Occipital lobe (tissue), 2 donors: ENCODE measurements around the gene ZNF839. TPM values are rescaled to one million over a fixed set of nuclear protein-coding genes. Genes with fewer than 3 reads are reported as not detected.
"Not testable (repeated sequence)": the region's sequence is repeated elsewhere in the genome, so short reads cannot be mapped to it uniquely, and the experiment has no call there.

Source experiments
- DNase-seq: peaks from one replicate; lab custom pipeline; 2025; lab: John Stamatoyannopoulos, UW
- total RNA-seq: library from RNA; depleted of rRNA; stranded (reverse); fragments of >200 nt; gene quantifications from one replicate; pipeline ENCODE4 v1.2.3, GENCODE V29; 2014

The ZNF839 gene
- total RNA-seq, 1 donor from 2014 or later, result 12.6 TPM

DNA sequence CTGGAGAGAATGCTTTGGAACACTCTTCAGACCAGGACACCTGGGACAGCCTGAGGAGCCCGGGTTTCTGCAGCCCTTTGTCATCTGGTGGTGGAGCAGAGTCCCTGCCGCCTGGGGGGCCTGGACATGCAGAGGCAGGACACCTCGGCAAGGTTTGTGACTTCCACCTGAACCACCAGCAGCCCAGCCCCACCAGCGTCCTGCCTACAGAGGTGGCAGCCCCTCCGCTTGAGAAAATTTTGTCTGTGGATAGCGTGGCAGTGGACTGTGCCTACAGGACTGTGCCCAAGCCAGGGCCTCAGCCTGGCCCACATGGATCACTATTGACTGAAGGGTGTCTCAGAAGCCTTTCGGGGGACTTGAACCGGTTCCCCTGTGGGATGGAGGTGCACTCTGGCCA lies 22.0 kb downstream of the ZNF839 start:
- no peak for DNase-seq

DNA sequence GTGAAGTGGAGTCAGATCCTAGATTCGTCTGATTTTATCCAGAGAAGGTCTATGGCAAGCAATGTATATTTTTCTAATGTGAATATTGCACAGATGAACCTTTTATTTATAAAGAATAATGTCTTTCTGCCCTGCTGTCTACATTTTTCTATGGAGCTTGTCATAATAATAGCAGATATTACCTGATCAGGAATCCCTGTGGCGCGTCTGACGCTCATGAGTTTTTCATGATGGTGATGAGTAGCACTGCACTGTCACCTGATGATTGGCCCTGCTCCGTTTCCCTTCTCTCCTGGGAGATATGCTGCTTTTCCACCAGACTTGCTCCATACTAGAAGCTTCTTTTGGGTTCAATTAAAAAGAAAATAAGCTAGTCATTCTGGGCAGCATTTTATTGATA lies 22.7 kb downstream of the ZNF839 start:
- no peak for DNase-seq

DNA sequence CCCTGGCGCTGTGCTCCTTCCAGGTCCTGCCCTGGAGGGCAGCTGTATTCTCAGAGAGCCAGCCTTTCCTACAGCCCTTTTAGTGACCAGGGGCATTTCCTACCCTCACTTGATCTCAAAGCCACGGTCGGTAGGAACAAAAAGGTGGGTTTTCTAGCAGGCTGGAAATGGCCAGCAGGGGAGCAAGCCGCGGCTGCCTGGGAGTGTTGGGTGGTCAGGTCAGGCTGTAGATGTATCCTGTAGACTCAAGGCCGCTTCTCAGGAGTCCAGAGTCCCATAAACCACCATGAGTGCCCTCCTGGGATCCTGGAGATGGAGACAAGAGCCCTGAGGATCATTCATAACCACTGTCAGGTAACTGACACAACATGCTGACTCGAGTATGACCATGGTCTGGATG lies 24.5 kb downstream of the ZNF839 start:
- DNase-seq, result no peak

DNA sequence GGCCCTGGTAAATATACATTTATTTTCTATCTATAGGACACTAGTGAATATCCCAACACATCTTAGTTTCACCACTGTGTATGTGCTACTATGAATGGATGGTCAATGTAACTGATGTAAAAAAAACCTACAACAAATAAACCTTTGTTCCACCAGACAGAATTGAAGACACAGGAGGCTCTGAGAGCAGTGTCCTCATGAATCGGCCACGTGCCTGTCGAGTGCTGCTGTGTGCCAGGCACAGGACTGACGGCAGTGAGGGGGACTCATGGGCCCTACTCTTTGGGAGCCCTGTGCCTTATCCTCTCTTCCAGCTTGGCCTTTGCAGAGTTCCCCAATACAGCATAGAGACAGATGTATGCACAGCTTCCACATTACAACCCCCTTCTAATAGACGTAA lies 24.9 kb downstream of the ZNF839 start:
- peak; percentile 67 for DNase-seq

DNA sequence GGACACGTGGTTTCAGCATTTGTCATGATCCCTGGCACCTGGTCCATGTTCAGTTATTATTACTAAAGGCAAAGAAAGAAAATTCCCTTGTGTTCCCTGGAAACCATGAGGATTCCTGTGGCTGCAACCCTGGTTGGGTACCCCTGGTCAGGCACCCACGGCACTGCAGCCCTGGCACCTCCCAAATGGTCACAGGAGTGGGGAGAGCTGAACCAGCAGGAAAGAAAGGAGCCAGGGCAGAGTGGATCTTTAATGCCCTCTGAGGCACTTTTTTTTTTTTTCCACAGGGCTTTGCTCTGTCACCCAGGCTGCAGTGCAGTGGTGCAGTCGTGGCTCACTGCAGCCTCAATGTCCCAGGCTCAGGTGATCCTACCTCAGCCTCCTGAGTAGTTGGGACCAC lies 25.7 kb downstream of the ZNF839 start:
- no peak for DNase-seq

DNA sequence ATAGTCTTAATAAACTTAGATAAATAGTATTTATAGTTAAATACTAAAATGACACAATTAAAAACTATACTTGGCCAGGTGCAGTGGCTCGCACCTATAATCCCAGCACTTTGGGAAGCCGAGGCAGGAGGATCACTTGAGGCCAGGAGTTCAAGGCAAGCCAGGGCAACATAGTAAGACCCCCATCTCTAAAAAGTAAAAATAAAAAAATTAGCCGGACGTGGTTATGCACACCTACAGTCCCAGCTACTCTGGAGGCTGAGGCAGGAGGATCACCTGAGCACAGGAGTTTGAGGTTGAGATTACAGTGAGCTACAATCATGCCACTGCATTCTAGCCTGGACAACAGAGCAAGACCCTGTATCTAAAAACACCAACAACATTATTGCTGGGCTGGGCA lies 27.1 kb downstream of the ZNF839 start:
- DNase-seq, result no peak

DNA sequence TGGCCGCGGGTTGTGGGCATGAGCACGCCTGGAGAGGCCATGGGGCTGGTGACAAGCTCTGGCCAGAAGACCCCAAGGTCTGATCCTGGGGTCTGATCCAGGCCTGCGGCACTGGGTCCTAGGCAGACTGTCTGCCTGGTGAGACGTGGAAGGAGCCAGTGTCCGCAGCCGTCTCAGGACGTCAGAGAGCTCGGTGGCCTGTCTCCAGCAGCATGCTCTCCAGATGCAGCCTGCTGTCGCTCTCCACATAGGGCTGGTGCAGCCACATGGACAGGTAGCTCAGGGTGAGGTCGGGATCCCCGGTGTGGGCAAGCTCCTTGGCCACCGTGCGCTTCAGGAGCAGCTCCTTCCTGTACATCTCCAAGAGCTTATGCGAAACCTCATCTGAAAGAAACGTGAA lies 28.8 kb downstream of the ZNF839 start:
- DNase-seq, result no peak

DNA sequence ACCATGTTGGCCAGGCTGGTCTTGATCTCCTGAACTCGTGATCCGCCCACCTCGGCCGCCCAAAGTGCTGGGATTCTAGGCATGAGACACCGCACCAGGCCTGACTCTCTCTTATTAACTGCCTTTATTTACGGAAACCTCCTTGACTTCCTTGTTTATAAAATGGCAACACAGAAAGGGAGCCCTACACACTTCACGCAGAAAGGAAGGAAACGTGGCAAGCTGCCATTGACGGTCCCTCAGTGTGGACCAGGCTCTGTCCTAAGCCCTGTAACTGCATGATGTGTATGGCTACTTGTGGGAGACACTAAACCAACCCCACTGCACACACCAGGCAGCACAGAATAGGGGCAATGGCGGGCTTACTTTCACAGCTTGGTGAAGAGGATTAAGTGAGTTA lies 31.5 kb downstream of the ZNF839 start:
- no peak for DNase-seq

DNA sequence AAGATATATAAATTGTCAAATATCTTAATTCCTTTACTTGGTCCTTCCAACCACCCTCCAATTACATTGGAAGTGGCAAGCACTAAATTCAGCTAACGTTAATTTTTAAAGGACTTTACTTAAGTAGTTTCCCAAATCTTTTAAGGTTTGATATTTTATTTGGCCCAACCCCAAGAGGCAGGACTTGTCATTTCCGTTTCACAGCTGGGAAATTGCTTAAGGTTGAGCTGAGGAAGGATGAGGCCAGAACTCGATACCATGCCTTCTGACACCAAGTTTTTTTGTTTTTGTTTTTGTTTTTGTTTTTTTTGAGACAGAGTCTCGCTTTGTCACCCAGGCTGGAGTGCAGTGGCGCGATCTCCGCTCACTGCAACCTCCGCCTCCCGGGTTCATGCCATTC lies 32.0 kb downstream of the ZNF839 start:
- not testable (repeated sequence) for DNase-seq

DNA sequence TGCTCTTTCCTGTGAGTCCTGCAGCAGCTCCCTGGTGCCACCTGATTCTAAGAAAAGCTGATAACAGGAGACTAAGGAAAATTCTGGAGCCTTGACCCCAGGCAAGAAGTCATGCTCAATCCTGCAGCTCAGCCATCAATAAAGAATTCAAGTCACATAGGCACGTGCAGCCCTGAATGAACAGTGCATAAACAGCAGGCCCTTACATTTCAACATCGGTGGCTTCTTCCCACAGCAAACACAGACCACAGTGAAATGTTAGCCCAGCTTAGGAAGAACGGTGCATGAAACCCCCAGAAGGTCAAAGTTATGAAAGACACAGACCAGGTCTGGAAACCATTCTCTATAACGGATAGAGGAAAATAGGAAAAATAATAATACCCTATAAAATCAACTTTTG lies 32.7 kb downstream of the ZNF839 start:
- DNase-seq, result no peak

DNA sequence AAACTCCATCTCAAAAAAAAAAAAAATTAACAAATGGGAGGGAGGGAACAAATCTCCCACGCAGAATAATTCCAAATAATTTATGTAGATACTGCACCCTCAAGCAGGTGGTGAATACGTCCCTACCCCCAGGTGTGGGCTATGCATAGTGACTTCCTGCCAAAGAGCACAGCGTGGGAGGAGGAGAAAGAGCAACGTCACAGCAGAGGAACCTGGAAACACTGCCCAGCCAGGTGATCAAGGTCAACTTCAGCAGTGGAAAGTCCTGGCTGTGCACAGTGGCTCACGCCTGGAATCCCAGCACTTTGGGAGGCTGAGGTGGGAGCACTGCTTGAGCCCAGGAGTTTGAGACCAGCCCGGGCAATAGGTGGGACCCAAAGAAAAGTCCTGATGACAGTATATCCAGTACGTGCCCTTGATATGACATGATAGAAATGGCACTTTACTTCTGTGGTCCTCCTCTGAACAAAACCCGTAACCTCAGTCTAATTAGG lies 33.6 kb downstream of the ZNF839 start:
- DNase-seq, result no peak

DNA sequence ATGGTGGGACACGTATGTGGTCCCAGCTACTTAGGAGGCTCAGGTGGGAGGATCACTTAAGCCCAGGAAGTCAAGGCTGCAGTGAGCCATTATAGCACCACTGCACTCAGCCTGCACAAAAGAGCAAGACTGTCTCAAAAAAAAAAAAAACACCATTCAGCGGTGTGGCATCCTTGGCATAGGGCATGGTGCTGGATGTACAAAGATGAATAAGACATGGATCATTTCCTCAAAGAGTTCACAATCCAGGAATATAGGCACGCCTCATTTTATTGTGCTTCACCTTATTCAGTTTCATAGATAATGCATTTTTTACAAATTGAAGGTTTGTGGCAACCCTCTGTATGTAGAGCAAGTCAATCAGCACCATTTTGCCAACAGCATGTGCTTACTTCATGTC lies 36.7 kb downstream of the ZNF839 start:
- no peak for DNase-seq

DNA sequence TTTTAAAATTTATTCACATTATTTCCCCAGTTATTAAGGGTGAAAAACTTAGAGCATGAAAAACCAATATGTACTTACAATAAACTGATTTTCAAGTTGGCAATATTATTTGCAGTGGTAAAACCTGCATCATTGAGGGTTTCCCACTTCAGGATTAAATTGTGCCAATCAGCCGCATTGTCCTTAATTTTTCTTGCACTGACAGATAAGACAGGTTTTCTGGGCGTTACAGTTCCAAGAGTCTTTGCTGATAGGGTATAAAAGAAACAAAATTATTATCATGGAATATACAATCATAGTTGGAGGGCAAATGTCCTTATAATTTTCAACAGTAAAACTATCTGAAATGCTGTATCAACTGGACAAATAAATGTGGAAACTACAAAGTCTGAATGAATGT lies 39.8 kb downstream of the ZNF839 start:
- no peak for DNase-seq

DNA sequence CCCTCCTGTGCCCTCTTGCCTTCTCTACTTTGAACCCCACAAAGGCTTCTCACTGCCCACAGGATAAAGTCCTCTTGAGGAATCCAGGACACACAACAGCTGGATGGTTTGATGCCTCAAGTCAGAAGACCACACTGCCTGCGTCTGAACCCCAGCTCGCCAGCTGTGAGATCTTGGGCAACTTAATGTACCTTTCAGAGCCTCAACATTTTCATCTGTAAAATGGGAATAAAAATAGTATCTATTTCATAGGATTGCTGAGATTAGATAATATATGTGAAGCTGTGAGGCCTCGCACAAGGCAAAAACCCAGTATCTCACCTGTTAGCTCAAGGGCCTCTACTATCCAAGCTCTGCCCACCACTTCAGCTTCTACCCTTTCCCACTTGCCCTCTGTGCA lies 40.8 kb downstream of the ZNF839 start:
- no peak for DNase-seq

DNA sequence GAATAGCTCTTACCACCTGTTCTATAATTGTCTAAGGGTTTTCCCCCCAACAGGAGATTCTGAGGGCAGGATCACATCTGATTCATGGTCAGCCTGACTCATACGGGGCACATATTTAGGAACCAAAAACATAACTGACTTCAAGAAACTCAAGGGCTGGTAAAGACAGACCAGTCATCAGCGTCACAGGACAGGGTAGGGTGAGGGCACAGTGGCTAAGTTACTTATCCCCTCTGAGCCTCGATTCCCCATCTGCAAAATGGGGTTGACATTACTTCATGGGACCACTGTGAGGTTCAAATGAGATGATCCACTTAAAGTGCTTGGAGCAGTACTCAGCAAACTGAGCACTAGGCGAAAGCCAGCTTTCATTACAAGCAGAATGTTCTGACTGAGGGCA lies 42.5 kb downstream of the ZNF839 start:
- no peak for DNase-seq

DNA sequence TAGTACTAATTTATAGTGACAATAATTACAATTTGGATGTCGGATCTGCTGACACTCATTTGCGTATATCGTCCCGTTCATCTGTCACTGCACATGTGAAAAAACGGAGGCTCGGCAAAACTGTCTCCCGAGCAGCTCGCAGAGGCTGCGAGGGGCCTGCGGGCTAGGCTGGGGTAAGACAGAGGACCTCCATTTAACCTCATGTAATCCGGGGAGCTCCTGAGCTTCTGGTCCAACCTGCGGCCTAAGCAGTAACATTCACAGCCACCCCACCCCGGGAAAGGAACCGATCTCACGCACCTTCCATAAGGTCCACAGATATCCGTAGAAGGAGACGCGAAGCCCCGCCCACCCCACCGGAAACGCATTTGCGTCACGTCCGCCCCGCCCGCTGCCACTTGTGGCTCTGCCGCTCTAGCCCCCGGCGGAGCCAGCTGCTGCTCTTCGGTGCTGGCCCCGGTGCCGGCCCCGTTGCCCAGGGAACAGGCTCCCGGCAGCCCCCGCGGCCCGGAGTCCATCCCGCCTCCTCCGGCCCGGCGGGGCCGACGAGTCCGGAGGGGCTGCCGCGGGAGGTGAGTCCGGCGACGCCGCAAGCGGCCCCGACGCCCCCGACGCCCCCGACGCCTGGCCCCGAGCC lies 43.1 kb downstream of the ZNF839 start, which contains the start of the genes CINP and TECPR2:
TSS of gene CINP (minus strand) at position 346 of the 637 bp plus-strand sequence. CDS start at position 307, 39 bp downstream.
TSS of gene TECPR2 (plus strand) at position 397 of the 637 bp plus-strand sequence. CDS start 13,781 bp downstream, outside the sequence.
- peak; percentile 95 for DNase-seq

DNA sequence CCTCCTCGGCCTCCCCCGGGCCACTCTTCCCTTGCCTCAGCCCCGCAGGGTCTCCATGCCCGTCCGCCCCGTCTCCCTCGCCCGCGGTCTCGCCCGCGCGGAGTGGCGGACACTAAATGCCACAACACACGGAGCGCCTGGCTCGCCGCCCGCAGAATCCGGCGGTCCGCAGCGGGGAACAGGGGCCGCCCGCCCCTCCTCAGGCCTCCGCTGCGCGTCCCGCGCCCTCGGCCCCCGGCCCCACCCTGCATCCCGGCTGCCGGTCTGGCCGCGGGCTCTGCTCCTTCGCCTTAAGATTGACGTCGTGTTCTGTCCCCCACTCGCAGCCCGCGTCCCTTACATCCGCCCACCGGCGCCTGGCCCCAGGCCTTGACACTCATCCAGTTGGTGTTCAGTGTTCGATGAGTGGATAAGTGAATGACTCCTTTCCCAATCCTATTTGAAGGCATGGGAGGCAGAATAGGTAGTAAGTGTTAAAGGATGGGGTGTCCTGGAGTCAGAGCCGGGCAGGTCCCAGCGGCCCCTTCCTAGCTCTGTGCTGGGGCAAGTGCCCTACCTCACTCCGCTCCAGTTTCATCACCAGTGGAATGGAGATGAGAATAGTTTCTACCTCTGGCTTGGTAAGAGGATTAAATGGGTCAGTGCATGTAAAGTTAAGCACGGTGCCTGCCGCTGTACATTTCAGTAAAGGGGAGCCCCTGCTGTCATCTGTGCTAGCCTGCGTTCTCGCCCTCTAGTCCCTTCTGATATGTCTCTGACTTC lies 43.8 kb downstream of the ZNF839 start:
- DNase-seq, result no peak

DNA sequence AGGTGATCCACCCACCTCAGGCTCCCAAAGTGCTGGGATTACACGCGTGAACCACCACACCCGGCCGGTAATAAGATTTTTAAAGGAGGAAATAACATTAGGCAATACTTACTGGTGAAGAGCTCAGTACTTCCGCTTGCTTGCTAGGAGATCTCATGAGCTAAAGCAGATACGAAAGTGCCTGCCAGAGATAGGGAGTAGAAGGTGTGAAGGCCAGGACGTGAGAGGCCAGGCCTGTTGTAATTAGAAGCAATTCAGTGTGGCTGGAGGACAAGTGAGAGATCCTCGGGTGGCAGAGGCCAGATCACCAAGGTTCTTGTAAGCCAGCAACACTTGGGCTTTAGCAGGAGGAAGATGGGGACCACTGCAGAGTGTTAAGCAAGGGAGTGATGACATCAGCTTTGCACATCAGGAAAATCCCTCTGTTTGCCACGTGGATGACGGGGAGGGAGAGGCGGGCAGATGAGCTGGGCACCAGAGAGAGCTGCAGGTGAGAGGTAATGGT lies 50.8 kb downstream of the ZNF839 start:
- no peak for DNase-seq

DNA sequence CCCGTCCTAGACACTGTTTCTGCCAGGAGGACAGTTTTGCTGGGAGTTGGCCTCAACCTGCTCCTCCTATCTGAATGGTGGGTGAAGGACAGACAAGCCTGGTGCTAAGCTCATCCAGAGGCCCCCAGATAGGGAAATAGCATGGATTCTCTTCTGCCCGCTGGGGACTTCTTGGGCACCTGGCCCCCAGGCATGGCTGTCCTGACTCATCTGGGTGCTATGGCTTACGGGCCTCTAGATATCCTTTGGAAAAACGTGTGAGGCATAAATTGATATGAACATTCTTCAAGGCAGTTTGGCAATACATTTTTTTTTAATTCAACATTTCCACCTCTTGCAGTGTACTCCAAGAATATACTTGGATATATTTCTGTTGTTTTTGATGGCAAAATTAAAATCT lies 51.8 kb downstream of the ZNF839 start:
- no peak for DNase-seq

DNA sequence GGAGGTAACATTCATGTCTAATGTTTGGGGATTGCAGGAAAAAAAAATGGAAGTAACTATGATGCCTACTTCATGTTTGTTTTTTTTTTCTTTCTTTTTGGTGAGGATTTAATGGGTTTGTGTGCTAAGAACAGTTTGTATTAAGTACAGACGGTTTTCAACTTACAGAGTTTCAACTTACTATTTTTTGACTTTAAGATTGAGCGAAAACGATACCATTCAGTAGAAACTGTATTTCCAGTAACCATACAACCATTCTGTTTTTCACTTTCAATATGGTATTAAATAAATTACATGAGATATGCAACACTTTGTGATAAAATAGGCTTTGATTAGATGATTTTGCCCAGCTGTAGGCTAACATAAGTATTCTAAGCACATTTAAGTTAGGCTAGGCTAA lies 53.6 kb downstream of the ZNF839 start:
- DNase-seq, result no peak

DNA sequence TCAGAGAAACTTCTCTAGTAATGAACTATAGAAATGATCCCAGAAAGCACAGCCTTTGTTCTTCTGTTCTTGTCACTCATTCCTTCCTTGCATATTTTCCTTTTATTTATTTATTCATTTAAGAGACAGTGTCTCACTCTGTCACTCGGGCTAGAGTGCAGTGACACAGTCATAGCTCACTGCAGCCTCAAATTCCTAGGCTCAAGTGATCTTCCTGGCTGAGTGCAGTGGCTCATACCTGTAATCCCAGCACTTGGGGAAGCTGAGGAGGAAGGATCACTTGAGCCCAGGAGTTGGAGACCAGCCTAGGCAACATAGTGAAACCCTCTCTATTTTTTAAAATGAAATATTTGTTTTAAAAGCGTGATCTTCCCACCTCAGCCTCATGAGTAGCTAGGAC lies 54.7 kb downstream of the ZNF839 start:
- no peak for DNase-seq

DNA sequence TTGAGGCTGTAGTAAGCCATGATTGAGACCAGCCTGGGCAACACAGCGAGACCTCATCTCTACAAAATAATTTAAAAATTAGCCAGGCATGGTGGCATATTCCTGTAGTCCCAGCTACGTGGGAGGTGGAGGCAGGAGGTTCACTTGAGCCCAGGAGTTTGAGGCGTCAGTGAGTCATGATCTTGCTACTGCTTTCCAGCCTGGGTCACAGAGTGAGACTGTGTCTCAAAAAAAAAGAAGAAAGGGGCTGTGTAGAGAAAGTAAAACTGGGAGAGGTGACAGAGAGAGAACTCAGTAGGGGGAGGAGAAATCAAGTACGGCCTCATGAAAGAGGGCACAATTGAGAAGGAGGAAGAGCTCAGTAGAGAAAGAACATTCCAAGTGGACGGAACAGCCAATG lies 55.6 kb downstream of the ZNF839 start:
- no peak for DNase-seq

DNA sequence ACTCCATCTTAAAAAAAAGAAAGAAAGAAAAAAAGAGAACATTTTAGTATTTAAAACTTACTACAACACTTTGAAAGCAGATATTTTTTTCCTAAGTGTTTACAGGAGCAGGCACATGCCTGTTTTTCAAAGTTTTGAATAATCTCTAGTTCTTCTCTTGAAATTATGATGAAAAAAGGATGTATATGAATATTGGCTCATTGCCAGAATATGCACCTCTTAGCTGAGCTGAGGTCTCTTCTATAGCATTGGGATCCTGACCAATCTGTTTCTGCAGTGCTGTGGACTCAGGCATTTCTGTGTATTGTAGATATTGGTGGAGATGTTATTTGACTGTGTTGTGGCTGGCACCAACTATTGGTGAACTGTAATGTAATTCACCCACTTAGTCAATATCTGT lies 58.1 kb downstream of the ZNF839 start:
- DNase-seq, result no peak
